GM18907 (cell line): ENCODE results near the gene MXRA5.
"Not testable (repeated sequence)": the region's sequence is repeated elsewhere in the genome, so short reads cannot be mapped to it uniquely, and the experiment has no call there.

Experiments
- ATAC-seq: cut with Tn5 transposase; IDR thresholded peaks from one replicate; pipeline ENCODE4 v1.9.1; 2021; ENCODE audit warnings: mild to moderate bottlenecking, moderate library complexity; ENCODE audit not compliant: unreplicated experiment

MXRA5 gene

GRCh38 chrX:3346501-3347259 is at the start of gene MXRA5:
Gene MXRA5, minus strand, starts transcription at chrX:3346652. Its CDS starts 2,819 bp downstream, at chrX:3343833.
- ATAC-seq, result no peak

DNA sequence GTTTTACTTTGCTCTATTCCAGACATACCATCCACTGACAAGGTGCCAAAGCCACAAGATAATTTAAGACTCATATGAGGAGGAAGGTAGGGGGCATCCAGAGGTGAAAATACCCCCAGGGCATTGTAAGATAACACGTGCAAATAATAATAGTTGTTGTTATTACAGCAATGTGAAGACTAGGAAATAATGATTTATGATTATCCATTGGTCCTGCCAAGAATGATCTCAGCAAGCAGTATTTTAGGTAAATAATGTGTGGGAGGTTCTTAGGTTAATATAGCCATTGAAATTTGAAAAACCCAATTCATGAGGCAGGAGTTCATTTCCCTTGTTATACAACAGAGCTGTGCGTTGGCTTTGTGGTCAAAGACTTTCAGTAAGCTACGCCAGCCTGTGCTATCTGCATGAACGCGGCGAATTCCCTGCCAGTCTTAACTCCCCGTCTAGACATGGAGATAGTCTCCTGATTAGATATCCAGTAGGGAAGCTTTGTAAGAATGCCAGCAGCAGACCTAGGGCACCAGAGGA is 47.2 kb upstream of the MXRA5 start:
- ATAC-seq, result no peak

DNA sequence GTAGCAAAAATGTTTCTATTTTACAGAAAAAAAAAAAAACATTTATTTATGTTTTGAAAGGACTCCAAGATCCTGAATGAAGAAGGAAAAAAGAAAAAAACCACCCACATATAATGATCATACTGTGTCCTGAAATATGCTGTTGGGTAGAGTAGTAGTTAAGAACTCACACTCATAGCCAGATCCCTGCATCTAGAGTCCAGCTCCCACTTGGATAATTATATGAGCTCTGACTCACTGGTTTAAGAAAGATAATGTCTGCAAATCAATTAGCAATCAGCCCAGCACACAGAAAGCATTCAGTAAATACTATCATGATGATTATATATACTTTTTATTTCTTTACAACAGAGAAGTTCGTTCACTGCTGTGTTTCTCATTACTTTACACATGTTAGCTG is 46.7 kb upstream of the MXRA5 start:
- ATAC-seq, result no peak

- ATAC-seq, result no peak
Measured at GRCh38 chrX:3388457-3388856, 42.0 kb upstream of the MXRA5 start.

DNA sequence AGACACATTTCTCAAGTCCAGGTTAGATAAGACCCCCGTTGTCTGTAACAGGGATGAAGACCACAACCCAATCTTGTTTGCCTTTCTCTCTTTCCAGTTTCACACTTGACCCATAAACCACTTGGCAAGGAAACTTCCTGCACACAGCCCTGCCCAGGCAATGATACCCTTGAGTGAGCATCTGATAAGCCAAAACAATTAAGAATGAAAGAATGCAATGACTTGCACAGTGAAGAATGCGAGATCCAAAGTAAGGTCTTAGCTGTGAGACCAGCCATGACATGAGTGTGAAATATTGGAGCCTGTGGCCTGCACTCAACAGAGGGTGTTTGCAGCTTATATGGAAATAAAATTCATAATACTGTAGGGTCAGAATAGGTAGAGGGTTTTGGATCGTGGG is 37.9 kb upstream of the MXRA5 start:
- ATAC-seq, result no peak

- no peak for ATAC-seq
Measured at GRCh38 chrX:3380603-3381002, 34.2 kb upstream of the MXRA5 start.

DNA sequence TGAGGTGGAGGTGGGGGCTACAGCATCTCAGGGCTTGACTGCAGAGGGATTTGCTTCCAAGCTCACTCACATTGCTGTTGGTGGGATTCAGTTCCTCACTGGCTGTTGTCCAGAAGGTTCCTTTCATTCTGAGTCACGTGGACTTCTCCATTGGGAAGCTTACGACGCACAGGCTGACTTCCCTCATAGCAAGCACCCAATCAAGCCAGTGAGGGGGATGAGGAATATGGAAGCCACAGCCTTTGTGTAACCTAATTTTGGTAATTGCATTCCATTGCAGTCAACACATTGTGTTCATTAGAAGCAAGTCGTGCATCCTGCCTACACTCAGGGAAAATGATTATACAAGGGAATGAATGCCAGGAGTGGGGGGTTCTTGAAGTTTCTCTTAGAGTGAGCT is 32.7 kb upstream of the MXRA5 start:
- no peak for ATAC-seq

GRCh38 chrX:3378156-3378555 is 31.7 kb upstream of the MXRA5 start:
- no peak for ATAC-seq

GRCh38 chrX:3377560-3377959 is 31.1 kb upstream of the MXRA5 start:
- no peak for ATAC-seq

- ATAC-seq, result not testable (repeated sequence)
Measured at GRCh38 chrX:3375878-3376508, 29.5 kb upstream of the MXRA5 start.

DNA sequence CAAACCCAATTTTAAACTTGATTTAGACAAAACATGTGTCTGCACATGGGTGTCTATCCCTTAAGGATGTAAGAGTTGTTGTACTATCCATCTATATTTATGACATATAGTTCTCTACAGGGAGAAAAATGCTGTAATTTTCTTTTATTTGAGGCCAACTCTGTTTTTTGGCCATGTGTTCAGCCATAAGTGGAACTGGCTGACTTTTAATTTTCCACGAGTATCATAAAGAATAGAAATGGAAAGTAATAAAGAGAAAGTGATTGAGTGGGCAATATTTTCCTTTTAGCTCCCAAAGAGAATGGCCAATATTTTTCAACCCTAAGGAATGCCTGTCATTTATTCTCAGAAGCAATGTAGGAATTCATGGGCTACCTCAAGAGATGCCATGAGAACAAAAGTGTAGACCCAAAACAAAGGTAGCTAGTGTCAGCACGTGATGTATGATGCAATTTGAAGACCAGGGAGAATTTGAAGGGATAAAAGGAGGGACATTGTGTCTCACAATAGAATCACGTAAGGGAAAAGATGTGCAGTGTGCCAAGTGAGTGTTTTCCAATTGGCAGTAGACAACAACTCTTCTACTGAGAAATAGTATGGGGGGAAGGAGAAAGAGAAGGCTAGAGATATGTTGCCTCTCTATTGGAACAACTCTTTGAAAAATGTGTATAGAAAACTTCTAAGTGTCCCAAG is 27.8 kb upstream of the MXRA5 start:
- no peak for ATAC-seq

GRCh38 chrX:3371163-3371562 is 24.7 kb upstream of the MXRA5 start:
- no peak for ATAC-seq

GRCh38 chrX:3370656-3371055 is 24.2 kb upstream of the MXRA5 start:
- no peak for ATAC-seq

DNA sequence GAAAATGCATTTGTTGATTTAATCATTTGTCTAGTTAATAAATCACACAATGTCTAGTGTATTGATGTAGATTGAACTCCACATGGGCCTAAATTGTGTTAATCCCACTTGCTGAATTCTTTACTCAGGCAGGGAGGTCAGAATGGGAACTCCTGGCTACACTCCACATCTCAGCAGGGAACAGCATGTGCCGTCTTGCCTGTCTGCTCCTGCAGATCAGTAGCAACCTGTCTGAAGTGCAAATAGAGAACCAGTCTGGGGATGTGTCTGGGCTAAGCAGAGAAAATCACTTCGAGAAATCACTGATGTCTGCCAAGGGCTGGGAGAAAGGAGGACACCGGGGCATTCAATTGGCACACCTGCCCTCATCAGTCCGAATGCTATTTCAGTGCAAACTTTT is 16.5 kb upstream of the MXRA5 start:
- ATAC-seq, result no peak

- no peak for ATAC-seq
Measured at GRCh38 chrX:3360881-3361280, 14.4 kb upstream of the MXRA5 start.

GRCh38 chrX:3352741-3353140 is 6.3 kb upstream of the MXRA5 start:
- not testable (repeated sequence) for ATAC-seq

- no peak for ATAC-seq
Measured at GRCh38 chrX:3351276-3351675, 4.8 kb upstream of the MXRA5 start.

DNA sequence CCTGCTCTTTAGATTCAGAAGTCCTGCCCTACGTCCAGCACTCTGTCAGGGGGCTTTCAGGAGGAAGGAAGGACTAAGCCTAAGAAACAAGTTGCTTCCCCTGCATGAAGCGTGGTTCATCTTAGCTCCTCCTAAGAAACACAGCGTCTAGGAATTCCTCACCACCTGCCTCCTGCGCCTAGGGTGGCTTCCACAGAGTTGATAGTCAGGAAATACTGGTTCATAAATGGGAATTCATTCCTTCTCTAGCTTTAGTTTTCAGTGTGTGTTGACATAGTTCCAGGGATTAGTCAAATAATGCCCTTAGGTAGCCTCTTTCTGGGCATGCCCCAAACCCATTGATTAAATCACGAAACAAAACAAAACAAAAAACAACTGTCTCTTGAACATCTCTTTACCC is 1.7 kb upstream of the MXRA5 start:
- no peak for ATAC-seq

GRCh38 chrX:3345281-3346191 is 916 bp downstream of the MXRA5 start:
- no peak for ATAC-seq

DNA sequence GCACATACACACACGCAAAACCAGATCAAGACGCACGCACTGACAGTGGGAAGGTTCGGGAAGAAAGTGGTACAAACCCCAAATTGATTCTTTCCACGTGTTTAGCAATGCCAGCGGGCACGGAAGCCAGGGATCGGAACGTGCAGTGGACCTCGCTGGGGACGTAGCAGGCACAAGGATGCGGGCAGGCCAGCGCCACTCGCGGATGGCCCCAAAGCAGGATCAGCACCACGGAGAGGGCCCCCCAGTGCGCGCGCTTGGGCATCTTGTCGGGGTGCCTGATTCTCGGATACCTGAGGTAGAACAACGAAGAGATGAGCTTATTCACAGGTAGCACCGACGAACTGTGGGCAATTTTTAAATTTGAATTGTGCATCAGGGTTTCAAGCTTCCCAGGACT is 2.9 kb downstream of the MXRA5 start:
- ATAC-seq, result not testable (repeated sequence)

DNA sequence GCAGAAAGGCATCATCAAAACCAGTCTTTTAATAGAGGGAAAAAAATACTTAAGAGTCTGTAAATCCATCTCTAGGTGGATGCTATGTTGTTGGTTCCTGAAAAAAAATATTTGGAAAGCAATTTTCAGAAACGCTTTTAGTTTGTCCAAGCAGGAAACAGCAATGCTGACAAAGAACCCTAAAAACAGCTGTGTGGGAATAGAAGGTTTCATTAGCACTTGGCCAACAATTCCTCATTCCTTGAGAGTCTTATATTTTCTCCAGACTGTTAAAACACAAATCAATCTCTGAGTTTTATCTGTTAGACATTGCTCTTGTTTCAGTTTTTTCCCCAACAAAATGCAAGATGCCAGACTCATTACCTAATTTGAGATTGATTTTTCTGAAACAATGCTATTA is 6.4 kb downstream of the MXRA5 start:
- no peak for ATAC-seq
